ENCODE results near the gene STEAP1B. TPM values are rescaled to one million over a fixed set of nuclear protein-coding genes. Genes with fewer than 3 reads are reported as not detected.
A peak's percentile ranks its signal among the peaks of the same experiment; 100 is the strongest.
"Not testable (repeated sequence)": the region's sequence is repeated elsewhere in the genome, so short reads cannot be mapped to it uniquely, and the experiment has no call there.

Gene STEAP1B
- total RNA-seq, 4 donors from 2014 or later = 1.2 to 3.5 TPM; not detected in 2

DNA sequence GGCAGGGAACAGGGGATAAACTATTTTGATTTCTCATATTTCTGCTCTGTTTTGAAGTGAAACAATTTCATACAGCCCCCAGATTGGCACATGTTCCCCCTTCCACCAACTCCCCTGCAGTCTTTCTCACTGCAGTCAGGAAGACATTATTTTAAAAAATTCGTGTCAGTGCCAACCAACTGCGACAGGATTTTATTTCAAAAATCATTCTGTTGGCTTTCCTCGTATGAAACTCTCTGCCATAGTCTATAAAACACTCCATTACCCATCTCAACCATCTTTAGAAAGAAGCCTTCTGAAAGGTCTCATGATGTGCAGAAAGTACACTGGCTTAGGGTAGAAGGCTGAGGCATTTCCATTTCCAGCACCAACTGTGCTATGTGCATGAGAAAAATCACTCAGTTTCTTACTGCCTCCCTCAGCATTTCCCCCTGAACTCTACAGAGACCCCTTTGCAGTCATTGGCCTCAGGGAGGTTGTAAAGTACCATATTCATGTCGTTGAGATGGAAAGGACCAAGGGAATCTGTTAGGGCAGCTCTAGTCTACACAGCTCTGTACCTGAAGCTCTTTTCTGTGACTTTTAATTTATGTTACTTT, 46.9 kb downstream of the STEAP1B start:
- intact Hi-C loops (cut with DNase I; ENCODE audit: low total_unique reads) = no loop called here
- no peak for TF ChIP-seq POLR2A (IDR thresholded peaks at IDR 0.05)
- TF ChIP-seq, protein P1, sequence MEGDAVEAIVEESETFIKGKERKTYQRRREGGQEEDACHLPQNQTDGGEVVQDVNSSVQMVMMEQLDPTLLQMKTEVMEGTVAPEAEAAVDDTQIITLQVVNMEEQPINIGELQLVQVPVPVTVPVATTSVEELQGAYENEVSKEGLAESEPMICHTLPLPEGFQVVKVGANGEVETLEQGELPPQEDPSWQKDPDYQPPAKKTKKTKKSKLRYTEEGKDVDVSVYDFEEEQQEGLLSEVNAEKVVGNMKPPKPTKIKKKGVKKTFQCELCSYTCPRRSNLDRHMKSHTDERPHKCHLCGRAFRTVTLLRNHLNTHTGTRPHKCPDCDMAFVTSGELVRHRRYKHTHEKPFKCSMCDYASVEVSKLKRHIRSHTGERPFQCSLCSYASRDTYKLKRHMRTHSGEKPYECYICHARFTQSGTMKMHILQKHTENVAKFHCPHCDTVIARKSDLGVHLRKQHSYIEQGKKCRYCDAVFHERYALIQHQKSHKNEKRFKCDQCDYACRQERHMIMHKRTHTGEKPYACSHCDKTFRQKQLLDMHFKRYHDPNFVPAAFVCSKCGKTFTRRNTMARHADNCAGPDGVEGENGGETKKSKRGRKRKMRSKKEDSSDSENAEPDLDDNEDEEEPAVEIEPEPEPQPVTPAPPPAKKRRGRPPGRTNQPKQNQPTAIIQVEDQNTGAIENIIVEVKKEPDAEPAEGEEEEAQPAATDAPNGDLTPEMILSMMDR (IDR thresholded peaks at IDR 0.05) = no peak
- Histone ChIP-seq H3K9me3 (no peaks in the 10 kb centered on the region), H3K4me3 (no peak overlapping the region), H3K27me3 (no peaks in the 10 kb centered on the region), H3K4me1 (no peaks in the 10 kb centered on the region), H3K36me3 (no peaks in the 10 kb centered on the region), H3K27ac (no peak overlapping the region)
- DNase-seq = no peak

DNA sequence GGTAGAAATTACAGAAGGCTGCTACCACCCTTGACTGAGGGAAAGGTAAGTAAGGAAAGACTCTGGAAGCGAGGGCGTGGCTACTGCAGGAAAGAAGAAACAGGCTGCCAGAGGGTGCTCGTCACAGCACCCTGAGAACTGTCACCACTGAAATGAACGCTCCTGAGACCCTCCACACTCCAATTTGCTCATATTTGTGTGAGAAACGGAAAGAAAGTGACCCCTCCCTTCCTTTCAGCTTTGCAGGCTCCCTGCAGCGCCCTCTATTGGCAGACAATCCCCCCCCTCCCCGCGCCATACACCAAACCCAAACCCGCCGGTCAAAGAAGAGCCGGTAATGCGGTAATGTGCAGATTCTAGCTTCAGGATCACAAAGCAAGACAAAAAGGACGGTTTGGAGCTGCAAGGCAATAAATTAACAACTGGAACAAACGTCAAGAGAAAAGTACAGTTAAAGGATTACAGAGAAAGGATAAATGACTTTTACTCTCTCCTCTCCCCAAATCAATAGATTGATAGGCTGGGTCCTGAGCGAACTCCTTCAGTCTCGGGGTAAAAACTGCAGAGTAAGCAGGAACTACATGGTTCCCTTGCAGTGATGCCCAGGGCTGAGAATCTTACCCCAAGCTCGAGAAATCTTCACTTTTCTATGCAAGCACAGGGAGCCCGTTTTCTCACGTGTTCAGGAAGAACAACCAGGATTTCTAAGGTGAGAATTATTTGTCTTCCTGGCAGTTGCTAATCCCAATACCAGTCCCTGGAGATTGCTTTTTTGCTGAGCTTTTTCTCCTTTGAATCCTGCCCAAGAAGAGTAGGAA, 47.6 kb downstream of the STEAP1B start:
- H3K4me1 ChIP-seq = no peaks in the 10 kb centered on the region
- TF ChIP-seq POLR2A (IDR thresholded peaks at IDR 0.05) = no peak
- TF ChIP-seq, protein P1 (IDR thresholded peaks at IDR 0.05) = peak; percentile 21 to 45 (median 26)
- H3K27ac ChIP-seq = no peak overlapping the region
- peak in 1 of 2 donors; percentile 34 for DNase-seq
- H3K36me3 ChIP-seq = no peaks in the 10 kb centered on the region
- intact Hi-C loops (cut with DNase I; ENCODE audit: low total_unique reads) = no loop called here
- no peaks in the 10 kb centered on the region for H3K9me3 ChIP-seq
- no peak overlapping the region for H3K4me3 ChIP-seq
- H3K27me3 ChIP-seq = no peaks in the 10 kb centered on the region

DNA sequence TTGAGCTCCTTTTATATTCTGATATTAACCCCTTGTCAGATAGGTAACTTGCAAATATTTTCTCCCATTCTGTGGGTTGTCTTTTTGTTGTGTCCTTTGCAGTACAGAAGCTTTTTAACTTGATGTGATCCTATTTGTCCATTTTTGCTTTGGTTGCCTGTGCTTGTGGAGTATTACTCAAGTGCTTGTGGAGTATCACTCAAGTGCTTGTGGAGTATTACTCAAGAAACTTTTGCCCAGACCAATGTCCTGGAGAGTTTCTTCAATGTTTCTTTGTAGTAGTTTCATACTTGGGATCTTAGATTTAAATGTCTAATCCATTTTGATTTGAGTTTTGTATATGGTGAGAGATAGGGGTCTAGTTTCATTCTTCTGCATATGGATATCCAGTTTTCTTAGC, 50.0 kb downstream of the STEAP1B start:
- intact Hi-C loops (cut with DNase I; ENCODE audit: low total_unique reads); DNase-seq; H3K4me1 ChIP-seq; H3K36me3 ChIP-seq; H3K27ac ChIP-seq; H3K9me3 ChIP-seq; H3K27me3 ChIP-seq; H3K4me3 ChIP-seq: not testable (repeated sequence)

DNA sequence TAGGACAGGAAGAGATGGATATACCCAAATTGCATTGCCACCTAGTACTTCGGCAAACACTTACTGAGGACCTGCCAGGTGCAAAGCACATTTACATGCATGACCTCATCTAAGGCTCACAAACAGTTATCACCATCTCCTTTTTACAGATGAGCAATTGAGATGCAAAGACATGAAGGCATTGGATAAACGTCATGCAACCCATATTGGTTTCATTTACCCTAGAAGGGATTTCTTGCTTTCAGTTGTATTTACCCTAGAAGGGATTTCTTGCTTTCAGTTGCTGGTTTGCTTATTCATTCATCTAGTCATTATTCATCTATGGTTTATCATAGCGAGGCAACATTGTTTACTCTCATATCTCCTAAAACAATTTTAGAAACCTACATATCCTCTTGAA, 52.2 kb downstream of the STEAP1B start:
- TF ChIP-seq, protein P1 (IDR thresholded peaks at IDR 0.05) = no peak
- TF ChIP-seq POLR2A (IDR thresholded peaks at IDR 0.05) = no peak
- no peaks in the 10 kb centered on the region for H3K9me3 ChIP-seq
- DNase-seq = no peak
- no peak overlapping the region for H3K27ac ChIP-seq
- no peaks in the 10 kb centered on the region for H3K4me1 ChIP-seq
- no peak overlapping the region for H3K4me3 ChIP-seq
- H3K36me3 ChIP-seq = no peaks in the 10 kb centered on the region
- intact Hi-C loops (cut with DNase I; ENCODE audit: low total_unique reads) = no loop called here
- no peaks in the 10 kb centered on the region for H3K27me3 ChIP-seq

DNA sequence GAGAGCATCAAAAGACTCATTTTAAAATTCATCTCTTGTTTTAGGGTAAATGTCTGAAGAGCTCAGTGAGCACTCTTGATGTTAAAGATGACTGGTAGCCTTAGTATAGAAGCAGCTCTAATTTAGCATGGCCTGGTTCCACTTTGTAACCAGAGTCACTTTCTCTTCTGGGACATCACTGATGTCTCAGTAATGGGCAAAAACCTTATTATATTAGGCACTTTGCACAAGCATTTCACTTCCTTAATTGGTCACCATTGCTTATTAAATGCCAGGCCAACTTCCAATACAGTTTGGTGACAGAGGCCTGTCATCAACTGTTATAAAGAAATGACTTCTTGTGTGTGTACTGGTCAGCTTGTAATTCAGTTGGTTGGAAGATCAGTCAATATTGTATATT, 53.0 kb downstream of the STEAP1B start:
- Histone ChIP-seq H3K9me3 (no peaks in the 10 kb centered on the region), H3K4me1 (no peaks in the 10 kb centered on the region), H3K4me3 (no peak overlapping the region), H3K27me3 (no peaks in the 10 kb centered on the region), H3K36me3 (no peaks in the 10 kb centered on the region), H3K27ac (no peak overlapping the region)
- no peak for DNase-seq
- intact Hi-C loops (cut with DNase I; ENCODE audit: low total_unique reads) = no loop called here
- no peak for TF ChIP-seq POLR2A (IDR thresholded peaks at IDR 0.05)
- TF ChIP-seq, protein P1 (IDR thresholded peaks at IDR 0.05) = no peak
